H9 (cell line): ENCODE results near the gene PAK5. TPM values are rescaled to one million over a fixed set of nuclear protein-coding genes. Genes with fewer than 3 reads are reported as not detected.

Experiments
- DNase-seq: peaks from one replicate; pipeline ENCODE4 v3.0.0-alpha.2; 2017
- H2AFZ ChIP-seq: one replicate; pipeline ENCODE4 v1.6.1; 2013; ENCODE audit warnings: mild to moderate bottlenecking, low read length, control low read depth, moderate library complexity
- H2AK5ac ChIP-seq: 2 replicates; pipeline ENCODE4 v1.6.1; 2013; ENCODE audit warnings: low read length, control low read depth, mixed read lengths; ENCODE audit not compliant: insufficient read length
- H2BK120ac ChIP-seq: one replicate; pipeline ENCODE4 v1.6.1; 2013; ENCODE audit warnings: low read depth, mild to moderate bottlenecking, low read length, control low read depth, inconsistent platforms; ENCODE audit not compliant: poor library complexity, severe bottlenecking
- H2BK12ac ChIP-seq: 2 replicates; pipeline ENCODE4 v1.6.1; 2013; ENCODE audit warnings: low read length, control low read depth, mixed read lengths, low read depth; ENCODE audit not compliant: insufficient read length
- H2BK15ac ChIP-seq: 2 replicates; pipeline ENCODE4 v1.6.1; 2013; ENCODE audit warnings: low read depth, low read length, control low read depth
- H2BK20ac ChIP-seq: one replicate; pipeline ENCODE4 v1.6.1; 2013; ENCODE audit warnings: low read depth, mild to moderate bottlenecking, low read length, control low read depth, inconsistent platforms; ENCODE audit not compliant: poor library complexity, severe bottlenecking
- H2BK5ac ChIP-seq: 2 replicates; pipeline ENCODE4 v1.6.1; 2013; ENCODE audit warnings: low read length, control low read depth, mixed read lengths; ENCODE audit not compliant: insufficient read length
- H3K14ac ChIP-seq: 2 replicates; pipeline ENCODE4 v1.6.1; 2013; ENCODE audit warnings: low read length, control low read depth; ENCODE audit not compliant: insufficient read depth
- H3K18ac ChIP-seq: 2 replicates; pipeline ENCODE4 v1.6.1; 2013; ENCODE audit warnings: low read depth, mild to moderate bottlenecking, mixed read lengths, low read length, control low read depth; ENCODE audit not compliant: insufficient read length
- H3K23ac ChIP-seq: 2 replicates; pipeline ENCODE4 v1.6.1; 2013; ENCODE audit warnings: low read length, control low read depth, mixed read lengths, low read depth; ENCODE audit not compliant: insufficient read length
- H3K23me2 ChIP-seq: 2 replicates; pipeline ENCODE4 v1.6.1; 2013; ENCODE audit warnings: low read depth, mild to moderate bottlenecking, mixed read lengths, low read length, control low read depth; ENCODE audit not compliant: insufficient read length, poor library complexity, severe bottlenecking
- H3K27ac ChIP-seq: 2 replicates; pipeline ENCODE4 v1.5.1; 2013; ENCODE audit warnings: low read length, control low read depth, mixed read lengths, low read depth; ENCODE audit not compliant: insufficient read length
- H3K27me3 ChIP-seq: 2 replicates; pipeline ENCODE4 v1.6.1; 2013; ENCODE audit warnings: low read length, control low read depth, inconsistent platforms; ENCODE audit not compliant: insufficient read depth
- H3K4ac ChIP-seq: 2 replicates; pipeline ENCODE4 v1.6.1; 2013; ENCODE audit warnings: low read depth, mild to moderate bottlenecking, control low read depth, inconsistent platforms, low read length, moderate library complexity
- H3K4me1 ChIP-seq: 2 replicates; pipeline ENCODE4 v1.6.1; 2013; ENCODE audit warnings: low read length, control low read depth, inconsistent platforms; ENCODE audit not compliant: insufficient read depth
- H3K4me2 ChIP-seq: 2 replicates; pipeline ENCODE4 v1.6.1; 2013; ENCODE audit warnings: low read length, control low read depth, mixed read lengths; ENCODE audit not compliant: insufficient read length, insufficient read depth
- H3K56ac ChIP-seq: 2 replicates; pipeline ENCODE4 v1.6.1; 2013; ENCODE audit warnings: low read depth, mild to moderate bottlenecking, mixed read lengths, low read length, control low read depth; ENCODE audit not compliant: insufficient read length
- H3K79me1 ChIP-seq: 2 replicates; pipeline ENCODE4 v1.6.1; 2013; ENCODE audit warnings: low read depth, mild to moderate bottlenecking, moderate library complexity, low read length, control low read depth, inconsistent platforms; ENCODE audit not compliant: insufficient read depth, poor library complexity, severe bottlenecking
- H3K79me2 ChIP-seq: 2 replicates; pipeline ENCODE4 v1.6.1; 2013; ENCODE audit warnings: low read length, control low read depth, inconsistent platforms; ENCODE audit not compliant: insufficient read depth
- H3K9ac ChIP-seq: 2 replicates; pipeline ENCODE4 v1.6.1; 2013; ENCODE audit warnings: low read length, control low read depth, mixed read lengths; ENCODE audit not compliant: insufficient read length; ENCODE audit errors: extremely low read depth
- H3K9me3 ChIP-seq: one replicate; pipeline ENCODE4 v1.6.1; 2013; ENCODE audit warnings: low read depth, low read length, inconsistent platforms; ENCODE audit not compliant: control insufficient read depth
- H3T11ph ChIP-seq: one replicate; pipeline ENCODE4 v1.6.1; 2013; ENCODE audit warnings: mild to moderate bottlenecking, low read length, control low read depth, inconsistent platforms
- H4K20me1 ChIP-seq: one replicate; pipeline ENCODE4 v1.6.1; 2013; ENCODE audit not compliant: control insufficient read depth, insufficient read length, insufficient read depth
- H4K5ac ChIP-seq: 2 replicates; pipeline ENCODE4 v1.6.1; 2013; ENCODE audit warnings: low read depth, mild to moderate bottlenecking, mixed read lengths, low read length, control low read depth; ENCODE audit not compliant: insufficient read length
- H4K8ac ChIP-seq: replicated peaks from 2 replicates; pipeline ENCODE4 v1.6.1; 2013; ENCODE audit warnings: low read length, control low read depth, mixed read lengths, low read depth; ENCODE audit not compliant: insufficient read length
- H4K91ac ChIP-seq: 2 replicates; pipeline ENCODE4 v1.6.1; 2013; ENCODE audit warnings: low read depth, mild to moderate bottlenecking, moderate library complexity, mixed read lengths, low read length, control low read depth; ENCODE audit not compliant: insufficient read length
- H3K27ac Mint-ChIP-seq, 3 experiments: 2 replicates in 2 of 3; 3 replicates in 1 of 3; pipeline ENCODE4 v1.8.0; 2020 to 2021; ENCODE audit warnings: mixed read lengths in 3 of 3, mild to moderate bottlenecking in 1 of 3, moderate library complexity in 1 of 3
- H3K27me3 Mint-ChIP-seq: 2 replicates; pipeline ENCODE4 v1.8.0; 2021; ENCODE audit warnings: low read depth, mild to moderate bottlenecking, moderate library complexity, mixed read lengths
- H3K36me3 Mint-ChIP-seq, 3 experiments: 2 replicates in 2 of 3; 3 replicates in 1 of 3; pipeline ENCODE4 v1.8.0; 2020 to 2021; ENCODE audit warnings: low read depth in 3 of 3, mixed read lengths in 3 of 3; ENCODE audit not compliant: insufficient read depth in 1 of 3
- H3K4me1 Mint-ChIP-seq, 2 experiments: 2 replicates each; pipeline ENCODE4 v1.8.0; 2020; ENCODE audit warnings: mixed read lengths in 2 of 2
- H3K4me3 Mint-ChIP-seq, 2 experiments: 2 replicates in 1 of 2; 3 replicates in 1 of 2; pipeline ENCODE4 v1.8.0; 2020 to 2021; ENCODE audit warnings: mild to moderate bottlenecking in 2 of 2, mixed read lengths in 2 of 2, moderate library complexity in 1 of 2
- H3K9me3 Mint-ChIP-seq, 2 experiments: 2 replicates in 1 of 2; 3 replicates in 1 of 2; pipeline ENCODE4 v1.8.0; 2020; ENCODE audit warnings: mild to moderate bottlenecking in 2 of 2, mixed read lengths in 2 of 2, moderate library complexity in 1 of 2
- CTCF ChIP-seq: fragments of 200-600 bp; sonication (generic); conservative IDR thresholded peaks from 3 replicates; pipeline ENCODE4 v1.8.0; 2021; ENCODE audit warnings: antibody characterized with exemption, mild to moderate bottlenecking
- WGBS: extraction: QIAGEN DNeasy Blood & Tissue Kit; methylation state at CpG from one replicate; pipeline ENCODE4 v1.1.7; 2013; ENCODE audit warnings: missing lambda C conversion rate, low lambda C conversion rate, mixed read lengths; ENCODE audit not compliant: insufficient read length; ENCODE audit errors: extremely low coverage; 5-methylcytosine and 5-hydroxymethylcytosine counted together
- total RNA-seq: library from RNA; stranded (reverse); gene quantifications from 2 replicates; pipeline ENCODE4 v1.2.1, GENCODE V29; 2021

Gene PAK5
- total RNA-seq, 1 experiment from 2014 or later: 0.20 TPM

GRCh38 chr20:9739991-9740390 is 98.9 kb downstream of the PAK5 start:
- Histone ChIP-seq H3K4ac (no peak overlapping the region), H2BK5ac (no peak overlapping the region), H2AK5ac (no peak overlapping the region), H4K5ac (no peak overlapping the region), H3K23me2 (no peaks in the 10 kb centered on the region), H4K20me1 (no peaks in the 10 kb centered on the region), H4K8ac (no peak overlapping the region), H2BK15ac (no peak overlapping the region), H3K56ac (no peak overlapping the region), H3K4me2 (no peak overlapping the region), H3K14ac (no peak overlapping the region), H3K23ac (no peak overlapping the region), H2AFZ (no peak overlapping the region), H3K4me1 (no peaks in the 10 kb centered on the region), H2BK20ac (no peak overlapping the region), H2BK120ac (no peak overlapping the region), H3K18ac (no peak overlapping the region), H3T11ph (no peak overlapping the region), H3K27ac (no peak overlapping the region), H4K91ac (no peak overlapping the region), H2BK12ac (no peak overlapping the region), H3K27me3 (no peaks in the 10 kb centered on the region), H3K79me2 (no peaks in the 10 kb centered on the region), H3K9me3 (no peaks in the 10 kb centered on the region), H3K9ac (no peak overlapping the region), H3K79me1 (no peaks in the 10 kb centered on the region)
- DNase-seq: no peak
- no peaks in the 10 kb centered on the region for H3K36me3 Mint-ChIP-seq
- TF ChIP-seq CTCF: no peak
- H3K4me3 Mint-ChIP-seq: no peak overlapping the region
- peaks cover 7 to 10% of the 10 kb centered on the region in 2 experiments; a peak in 4 of 5 replicates for H3K9me3 Mint-ChIP-seq
- no CpG with 5 or more reads among the region's 4 CpGs for WGBS
- H3K27ac Mint-ChIP-seq: no peak overlapping the region
- no peaks in the 10 kb centered on the region for H3K4me1 Mint-ChIP-seq
- H3K27me3 Mint-ChIP-seq: no peaks in the 10 kb centered on the region
